Endothelial cell (in vitro differentiated cells): ENCODE results near the gene SAG. TPM values are rescaled to one million over a fixed set of nuclear protein-coding genes. Genes with fewer than 3 reads are reported as not detected.

ENCODE experiments used
- DNase-seq: peaks from one replicate; pipeline ENCODE4 v3.0.0; 2021; ENCODE audit warnings: low spot score
- H3K27ac Mint-ChIP-seq: one replicate; pipeline ENCODE4 v1.8.0; 2021; ENCODE audit warnings: mixed read lengths, inconsistent platforms; ENCODE audit not compliant: unreplicated experiment
- H3K27me3 Mint-ChIP-seq: one replicate; pipeline ENCODE4 v1.8.0; 2021; ENCODE audit warnings: mild to moderate bottlenecking, moderate library complexity, mixed read lengths, inconsistent platforms; ENCODE audit not compliant: unreplicated experiment
- H3K36me3 Mint-ChIP-seq: one replicate; pipeline ENCODE4 v1.8.0; 2021; ENCODE audit warnings: mild to moderate bottlenecking, low read depth, mixed read lengths, inconsistent platforms; ENCODE audit not compliant: unreplicated experiment
- H3K4me1 Mint-ChIP-seq: one replicate; pipeline ENCODE4 v1.8.0; 2021; ENCODE audit warnings: mild to moderate bottlenecking, mixed read lengths, inconsistent platforms; ENCODE audit not compliant: unreplicated experiment
- H3K4me3 Mint-ChIP-seq: one replicate; pipeline ENCODE4 v1.8.0; 2021; ENCODE audit warnings: mild to moderate bottlenecking, mixed read lengths, inconsistent platforms; ENCODE audit not compliant: unreplicated experiment
- H3K9me3 Mint-ChIP-seq: one replicate; pipeline ENCODE4 v1.8.0; 2021; ENCODE audit warnings: mixed read lengths, inconsistent platforms; ENCODE audit not compliant: unreplicated experiment
- total RNA-seq: library from RNA; stranded (reverse); fragmentation: NEBNext Ultra II Directional; extraction: Animal tissue kit (Norgen Biotek cat#: 25700); gene quantifications from one replicate; pipeline ENCODE4 v1.2.1, GENCODE V29; 2021; ENCODE audit not compliant: unreplicated experiment
- TF ChIP-seq, protein P1 (sequence below): fragments of 200-600 bp; sonication (generic); IDR thresholded peaks from one replicate; pipeline ENCODE4 v1.5.0; 2021; ENCODE audit warnings: antibody characterized with exemption; ENCODE audit not compliant: unreplicated experiment

SAG gene
- total RNA-seq, 1 donor from 2014 or later: not detected

DNA sequence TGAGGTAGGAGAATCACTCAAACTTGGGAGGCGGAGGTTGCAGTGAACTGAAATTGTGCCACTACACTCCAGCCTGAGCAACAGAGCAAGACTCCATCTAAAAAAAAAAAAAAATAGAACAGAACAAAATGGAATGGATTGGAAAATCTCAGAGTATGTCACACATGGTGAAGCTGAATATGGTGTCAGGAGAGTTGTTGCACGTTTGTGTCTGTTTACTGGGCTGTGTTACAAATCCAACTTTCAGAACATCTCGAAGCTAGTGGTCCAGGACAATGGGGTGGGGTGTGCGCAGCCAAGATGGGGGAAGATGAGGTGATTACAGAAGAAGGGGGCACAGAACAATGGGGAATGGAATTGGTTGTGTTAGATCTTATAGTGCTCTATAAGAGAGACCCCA, 17.6 kb downstream of the SAG start:
- no peaks in the 10 kb centered on the region for H3K36me3 Mint-ChIP-seq
- peaks cover 6% of the 10 kb centered on the region for H3K27me3 Mint-ChIP-seq
- H3K9me3 Mint-ChIP-seq: no peaks in the 10 kb centered on the region
- no peak overlapping the region for H3K27ac Mint-ChIP-seq
- H3K4me1 Mint-ChIP-seq: peaks cover 9% of the 10 kb centered on the region
- H3K4me3 Mint-ChIP-seq: no peak overlapping the region
- DNase-seq: no peak
- TF ChIP-seq, protein P1, sequence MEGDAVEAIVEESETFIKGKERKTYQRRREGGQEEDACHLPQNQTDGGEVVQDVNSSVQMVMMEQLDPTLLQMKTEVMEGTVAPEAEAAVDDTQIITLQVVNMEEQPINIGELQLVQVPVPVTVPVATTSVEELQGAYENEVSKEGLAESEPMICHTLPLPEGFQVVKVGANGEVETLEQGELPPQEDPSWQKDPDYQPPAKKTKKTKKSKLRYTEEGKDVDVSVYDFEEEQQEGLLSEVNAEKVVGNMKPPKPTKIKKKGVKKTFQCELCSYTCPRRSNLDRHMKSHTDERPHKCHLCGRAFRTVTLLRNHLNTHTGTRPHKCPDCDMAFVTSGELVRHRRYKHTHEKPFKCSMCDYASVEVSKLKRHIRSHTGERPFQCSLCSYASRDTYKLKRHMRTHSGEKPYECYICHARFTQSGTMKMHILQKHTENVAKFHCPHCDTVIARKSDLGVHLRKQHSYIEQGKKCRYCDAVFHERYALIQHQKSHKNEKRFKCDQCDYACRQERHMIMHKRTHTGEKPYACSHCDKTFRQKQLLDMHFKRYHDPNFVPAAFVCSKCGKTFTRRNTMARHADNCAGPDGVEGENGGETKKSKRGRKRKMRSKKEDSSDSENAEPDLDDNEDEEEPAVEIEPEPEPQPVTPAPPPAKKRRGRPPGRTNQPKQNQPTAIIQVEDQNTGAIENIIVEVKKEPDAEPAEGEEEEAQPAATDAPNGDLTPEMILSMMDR: no peak

DNA sequence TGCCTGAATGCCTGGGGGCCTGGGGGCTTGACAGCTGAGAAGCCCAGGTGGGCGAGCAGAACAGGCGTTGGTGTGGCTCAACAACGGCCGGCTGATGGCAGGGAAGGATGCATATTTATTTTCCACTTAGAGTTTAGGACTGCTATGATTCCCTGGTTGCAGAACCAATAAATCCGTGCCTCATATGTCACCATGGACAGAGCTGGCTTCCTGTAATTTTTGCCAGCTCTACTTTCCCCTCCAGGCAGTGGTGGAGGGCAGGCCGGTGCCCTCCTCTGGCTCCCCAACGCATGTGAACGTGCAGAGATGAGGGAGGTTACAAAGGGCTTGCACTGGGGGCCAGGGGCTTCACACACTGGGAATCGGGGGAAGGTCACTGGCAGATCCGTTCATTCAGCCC, 18.2 kb downstream of the SAG start:
- no peak for DNase-seq
- peaks cover 9% of the 10 kb centered on the region for H3K4me1 Mint-ChIP-seq
- H3K4me3 Mint-ChIP-seq: no peak overlapping the region
- TF ChIP-seq, protein P1: no peak
- H3K9me3 Mint-ChIP-seq: no peaks in the 10 kb centered on the region
- H3K27me3 Mint-ChIP-seq: peaks cover 6% of the 10 kb centered on the region
- peak overlapping the region; percentile 23 for H3K27ac Mint-ChIP-seq
- H3K36me3 Mint-ChIP-seq: no peaks in the 10 kb centered on the region

DNA sequence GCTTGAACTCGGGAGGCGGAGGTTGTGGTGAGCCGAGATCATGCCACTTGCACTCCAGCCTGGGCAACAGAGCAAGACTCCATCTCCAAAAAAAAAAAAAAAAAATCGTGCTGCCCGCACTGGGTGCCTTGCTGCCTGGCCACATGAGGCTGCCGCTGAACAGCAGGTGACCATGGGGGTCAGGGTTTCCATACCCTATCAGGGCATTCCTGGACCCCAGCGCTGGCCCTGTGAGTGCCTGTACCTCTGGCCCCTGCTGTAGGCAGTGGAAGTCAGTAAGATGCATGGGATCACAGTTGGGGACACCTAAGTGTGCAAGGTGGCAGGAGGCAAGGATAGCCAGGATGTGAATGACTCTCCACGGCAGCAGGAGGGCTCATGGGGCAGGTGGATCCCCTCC, 18.9 kb downstream of the SAG start:
- TF ChIP-seq, protein P1: no peak
- DNase-seq: no peak
- Mint-ChIP-seq H3K4me1 (peaks cover 9% of the 10 kb centered on the region), H3K27me3 (peaks cover 8% of the 10 kb centered on the region), H3K9me3 (no peaks in the 10 kb centered on the region), H3K4me3 (no peak overlapping the region), H3K36me3 (no peaks in the 10 kb centered on the region), H3K27ac (no peak overlapping the region)

DNA sequence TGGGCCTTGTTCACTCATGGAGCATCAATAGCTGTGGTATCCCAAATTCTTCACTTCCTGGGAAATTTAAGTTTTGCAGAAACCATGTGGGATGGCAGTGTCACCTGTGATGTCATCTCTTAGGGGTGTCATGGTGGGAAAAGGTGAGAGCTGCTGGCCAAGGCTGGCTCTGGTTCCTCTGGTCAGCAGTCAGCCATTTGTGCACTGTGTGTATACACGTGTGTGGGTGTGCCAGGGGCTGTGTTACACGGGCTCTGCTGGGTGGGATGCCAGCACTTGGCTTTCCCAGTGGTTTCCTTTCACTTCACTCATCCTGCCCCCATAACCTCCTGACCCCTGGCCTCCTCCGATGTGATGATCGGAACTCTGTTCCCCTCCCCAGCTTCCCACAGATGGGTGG, 21.3 kb downstream of the SAG start:
- TF ChIP-seq, protein P1: no peak
- H3K4me3 Mint-ChIP-seq: no peak overlapping the region
- peaks cover 7% of the 10 kb centered on the region for H3K27me3 Mint-ChIP-seq
- H3K4me1 Mint-ChIP-seq: peaks cover 11% of the 10 kb centered on the region
- no peaks in the 10 kb centered on the region for H3K36me3 Mint-ChIP-seq
- H3K9me3 Mint-ChIP-seq: no peaks in the 10 kb centered on the region
- DNase-seq: no peak
- no peak overlapping the region for H3K27ac Mint-ChIP-seq

DNA sequence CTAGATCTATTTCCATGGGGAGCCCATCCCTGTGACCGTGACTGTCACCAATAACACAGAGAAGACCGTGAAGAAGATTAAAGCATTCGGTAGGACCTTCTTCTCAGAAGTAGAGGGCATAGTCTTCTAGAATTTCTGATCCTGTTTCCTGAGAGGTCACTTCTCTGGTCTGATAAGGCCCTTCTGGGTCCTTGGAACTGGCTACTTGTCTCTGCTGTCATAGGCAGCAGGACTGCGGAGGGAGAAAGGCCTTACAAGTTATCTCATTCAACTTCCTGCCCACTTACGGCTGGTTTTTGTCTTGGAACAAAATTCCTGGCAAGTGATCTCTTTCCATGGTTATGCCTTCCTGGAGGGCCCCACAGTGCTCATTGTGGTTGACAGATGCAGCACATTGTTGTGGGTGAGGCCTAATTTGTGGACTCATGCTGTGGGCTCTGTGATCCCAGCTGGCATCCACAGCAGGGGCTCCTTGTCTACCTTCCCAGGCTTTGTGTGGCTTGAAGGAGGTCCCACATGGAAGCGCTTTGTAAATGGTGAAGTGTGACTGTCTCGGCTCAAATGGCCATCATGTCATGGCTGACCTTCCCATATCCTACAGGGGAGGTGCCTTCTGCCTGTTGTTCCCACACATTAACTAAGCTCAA, 22.0 kb downstream of the SAG start:
- peak overlapping the region; percentile 10 for H3K27ac Mint-ChIP-seq
- TF ChIP-seq, protein P1: no peak
- no peak overlapping the region for H3K4me3 Mint-ChIP-seq
- no peaks in the 10 kb centered on the region for H3K9me3 Mint-ChIP-seq
- peaks cover 11% of the 10 kb centered on the region for H3K4me1 Mint-ChIP-seq
- DNase-seq: no peak
- H3K27me3 Mint-ChIP-seq: peaks cover 6% of the 10 kb centered on the region
- no peaks in the 10 kb centered on the region for H3K36me3 Mint-ChIP-seq
